Measurements from ENCODE around the gene OSBPL3.
A peak's percentile ranks its signal among the peaks of the same experiment; 100 is the strongest.

The OSBPL3 gene

DNA sequence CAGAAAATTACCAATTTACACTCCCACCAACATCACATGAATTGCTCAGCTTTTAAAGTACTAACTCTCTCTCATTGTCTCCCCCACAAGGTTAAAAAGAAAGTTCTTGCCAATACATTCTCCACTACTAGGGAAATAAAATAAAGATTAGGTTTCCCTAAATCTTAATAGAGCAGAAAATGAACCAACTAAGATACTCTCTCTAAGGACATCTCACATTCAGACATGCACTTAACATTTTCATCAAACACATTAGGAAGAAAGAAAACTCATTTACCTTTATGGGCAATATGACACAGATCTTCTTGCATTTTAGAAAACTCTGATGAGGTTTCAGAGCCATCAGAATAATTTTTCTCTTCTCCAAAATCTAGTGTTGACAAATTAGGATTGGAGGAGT, 118.6 kb downstream of the OSBPL3 start:
- DNase-seq (ENCODE audit: low read depth), result no peak

DNA sequence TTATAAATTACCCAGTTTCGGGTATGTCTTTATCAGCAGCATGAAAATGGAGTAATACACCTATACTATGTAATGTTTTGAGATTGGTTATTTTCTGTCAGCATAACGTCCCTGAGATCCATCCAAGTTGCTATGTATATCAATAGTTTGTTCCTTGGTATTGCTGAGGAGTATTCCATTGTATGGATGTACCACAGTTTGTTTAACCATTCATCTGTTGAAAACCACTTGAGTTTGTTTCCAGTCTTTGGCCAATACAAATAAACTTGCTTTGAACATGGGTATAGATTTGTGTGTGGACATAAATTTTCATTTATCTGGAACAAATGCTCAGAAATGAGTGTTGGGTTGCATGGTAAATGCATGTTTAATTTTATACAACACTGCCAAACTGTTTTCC, 119.4 kb downstream of the OSBPL3 start:
- no peak for DNase-seq (ENCODE audit: low read depth)

DNA sequence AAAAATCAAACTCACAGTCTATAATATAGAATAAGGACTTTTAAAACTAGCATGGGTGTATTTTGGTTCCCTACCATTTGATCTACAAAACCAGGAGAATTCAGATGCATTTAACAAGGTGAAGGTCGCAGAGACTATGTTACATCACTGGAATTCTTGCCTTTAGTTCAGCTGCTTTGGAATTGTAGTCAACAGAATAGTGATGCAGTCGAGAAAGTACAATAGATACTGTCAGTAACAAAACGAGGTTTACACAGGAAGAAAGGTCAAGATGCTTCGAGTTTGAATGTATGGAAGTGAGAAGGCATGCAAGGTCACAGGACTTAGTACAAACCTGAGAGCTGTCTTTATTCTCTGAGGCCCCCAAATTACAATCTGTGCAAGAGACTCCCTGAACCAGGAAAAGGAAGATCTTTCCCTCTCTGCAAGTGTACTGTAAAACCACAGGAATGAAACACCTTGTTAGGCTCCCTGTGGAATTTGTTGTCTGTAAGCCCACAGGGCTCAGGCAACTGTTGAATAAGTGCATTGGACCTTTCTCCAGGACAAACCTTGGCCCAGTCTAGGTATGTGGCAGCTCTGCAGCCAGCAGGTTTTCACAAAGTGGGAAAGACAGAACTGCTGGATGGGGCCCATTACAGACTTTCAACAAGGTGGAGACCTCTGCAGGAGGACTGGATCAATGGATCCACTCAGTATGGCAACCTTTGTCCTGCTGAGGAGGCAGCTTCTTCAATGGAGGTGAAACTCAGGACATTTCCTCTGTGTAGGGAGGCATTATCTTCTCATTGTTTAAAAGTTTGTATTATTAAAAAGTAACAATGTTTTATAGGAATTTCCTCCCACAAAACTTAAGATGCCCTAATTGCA, 121.6 kb downstream of the OSBPL3 start:
- DNase-seq (ENCODE audit: low read depth), result no peak

DNA sequence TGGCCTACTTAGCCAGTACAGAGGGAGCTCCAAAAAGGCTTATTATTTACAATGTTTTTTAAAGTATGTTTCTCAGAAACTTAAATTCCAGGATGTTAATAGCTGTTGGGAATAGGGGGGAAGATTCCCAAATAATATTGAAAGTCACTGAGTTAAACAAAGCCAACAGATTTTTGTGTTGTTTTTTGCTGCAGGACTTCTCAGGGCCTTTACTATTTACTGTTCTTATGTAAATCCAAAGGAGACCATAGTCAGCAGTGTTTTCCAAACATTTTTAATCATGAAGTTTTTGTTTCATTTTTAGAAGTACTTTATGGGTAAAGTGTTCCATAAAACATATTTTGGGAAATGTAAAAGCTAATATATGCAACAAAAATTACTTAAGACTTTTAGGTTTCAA, 122.4 kb downstream of the OSBPL3 start:
- no peak for DNase-seq (ENCODE audit: low read depth)

DNA sequence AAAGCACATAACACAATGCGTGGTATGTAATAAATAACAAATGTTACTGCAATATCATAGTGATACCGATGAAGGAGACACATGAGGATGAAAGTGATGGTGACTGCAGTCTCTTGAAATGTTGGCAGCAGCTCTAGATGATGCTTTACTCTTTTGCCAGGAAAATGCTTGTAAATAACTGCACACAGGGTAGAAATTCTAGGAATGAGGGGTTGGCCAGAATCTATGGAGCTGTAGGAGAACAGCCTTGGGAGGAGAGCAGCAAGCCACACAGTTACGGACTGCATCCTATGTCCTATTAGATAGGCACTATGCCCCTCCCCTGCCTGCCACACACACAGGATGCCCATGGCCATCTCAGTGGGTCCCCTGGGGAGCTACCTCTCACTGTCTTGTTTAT, 125.1 kb downstream of the OSBPL3 start:
- peak; percentile 75 for DNase-seq (ENCODE audit: low read depth)

DNA sequence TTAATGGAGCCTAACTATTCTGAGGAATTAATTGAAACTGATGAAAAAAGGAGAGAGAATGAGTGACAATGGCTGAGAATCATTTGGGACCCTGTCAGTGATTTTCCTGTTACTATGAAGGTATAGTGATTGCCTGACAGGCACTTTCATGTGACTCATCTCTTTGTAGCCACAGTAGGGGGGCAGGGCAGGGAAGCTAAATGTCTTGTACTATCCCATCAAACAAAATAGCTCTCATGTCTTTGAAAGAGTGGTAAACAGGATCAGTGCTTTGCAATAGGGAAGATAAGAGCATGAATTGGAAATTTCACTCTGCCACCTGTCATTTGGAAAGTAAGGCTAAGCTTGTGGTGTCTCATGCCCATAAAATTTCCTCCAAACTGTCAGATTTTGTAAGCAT, 128.2 kb downstream of the OSBPL3 start:
- no peak for DNase-seq (ENCODE audit: low read depth)

DNA sequence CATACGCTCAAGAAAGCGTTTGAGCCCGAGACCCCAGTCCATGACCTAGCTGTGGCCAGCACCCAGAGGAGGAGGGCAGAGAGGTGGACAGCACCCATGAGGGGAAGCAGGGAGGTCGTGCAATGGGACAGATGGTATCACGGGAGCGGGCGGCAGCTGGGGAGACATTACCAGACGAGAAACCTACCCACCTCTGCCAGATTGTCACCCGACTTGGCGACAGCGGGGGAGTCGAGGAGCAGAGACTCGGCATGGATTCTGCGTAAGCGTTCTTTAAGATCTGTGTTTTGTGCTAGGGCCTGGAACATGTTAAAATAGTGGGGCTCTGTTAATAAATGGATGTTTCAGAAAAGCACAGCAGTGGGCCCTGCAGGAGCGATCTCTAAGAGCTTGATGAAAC, 131.1 kb downstream of the OSBPL3 start:
- DNase-seq (ENCODE audit: low read depth), result no peak

DNA sequence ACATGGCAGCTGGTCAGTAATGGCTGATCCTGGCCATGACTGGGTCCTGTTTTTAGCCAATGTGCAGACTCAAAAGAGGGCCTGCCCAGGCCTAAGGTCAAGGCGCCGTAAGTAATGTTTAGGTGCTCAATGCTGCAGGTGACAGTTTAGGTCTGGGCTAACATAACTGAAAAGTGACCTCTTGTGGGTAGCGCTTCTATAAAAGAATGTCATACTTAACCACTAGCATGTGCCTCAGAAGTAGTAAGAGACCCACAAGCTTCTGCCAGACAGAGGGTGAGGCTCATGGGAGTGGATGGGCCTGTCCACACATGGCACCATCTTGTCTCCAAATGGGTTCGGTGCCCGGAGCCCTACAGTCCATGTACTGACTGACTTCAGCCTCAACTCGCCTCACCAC, 132.2 kb downstream of the OSBPL3 start:
- DNase-seq (ENCODE audit: low read depth), result no peak

DNA sequence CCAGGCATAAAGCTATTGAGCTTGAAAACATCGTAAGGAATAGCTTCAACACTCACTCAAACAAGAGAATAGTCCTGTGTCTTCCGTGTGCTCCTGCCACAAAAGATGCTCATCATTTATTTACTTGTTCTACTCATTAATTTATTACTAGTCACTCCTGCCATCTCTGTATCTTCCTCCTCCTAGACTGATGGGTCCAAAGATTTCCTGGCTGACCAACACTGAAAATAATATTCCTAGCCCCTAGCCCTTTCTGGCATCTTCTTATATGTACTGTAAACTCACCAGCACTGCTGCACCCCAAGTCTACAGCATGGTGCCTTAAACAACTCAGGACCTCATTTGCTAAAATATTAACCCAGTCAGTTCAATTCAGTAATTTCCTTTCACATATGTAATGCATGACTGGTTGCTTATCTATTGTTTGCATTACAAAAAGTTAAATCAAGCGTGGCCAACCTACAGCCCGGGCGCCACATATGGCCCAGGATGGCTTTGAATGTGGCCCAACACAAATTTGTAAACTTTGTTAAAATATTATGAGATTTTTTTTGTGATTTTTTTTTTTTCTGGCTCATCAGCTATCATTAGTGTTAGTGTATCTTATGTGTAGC, 136.1 kb downstream of the OSBPL3 start:
- DNase-seq (ENCODE audit: low read depth), result no peak

DNA sequence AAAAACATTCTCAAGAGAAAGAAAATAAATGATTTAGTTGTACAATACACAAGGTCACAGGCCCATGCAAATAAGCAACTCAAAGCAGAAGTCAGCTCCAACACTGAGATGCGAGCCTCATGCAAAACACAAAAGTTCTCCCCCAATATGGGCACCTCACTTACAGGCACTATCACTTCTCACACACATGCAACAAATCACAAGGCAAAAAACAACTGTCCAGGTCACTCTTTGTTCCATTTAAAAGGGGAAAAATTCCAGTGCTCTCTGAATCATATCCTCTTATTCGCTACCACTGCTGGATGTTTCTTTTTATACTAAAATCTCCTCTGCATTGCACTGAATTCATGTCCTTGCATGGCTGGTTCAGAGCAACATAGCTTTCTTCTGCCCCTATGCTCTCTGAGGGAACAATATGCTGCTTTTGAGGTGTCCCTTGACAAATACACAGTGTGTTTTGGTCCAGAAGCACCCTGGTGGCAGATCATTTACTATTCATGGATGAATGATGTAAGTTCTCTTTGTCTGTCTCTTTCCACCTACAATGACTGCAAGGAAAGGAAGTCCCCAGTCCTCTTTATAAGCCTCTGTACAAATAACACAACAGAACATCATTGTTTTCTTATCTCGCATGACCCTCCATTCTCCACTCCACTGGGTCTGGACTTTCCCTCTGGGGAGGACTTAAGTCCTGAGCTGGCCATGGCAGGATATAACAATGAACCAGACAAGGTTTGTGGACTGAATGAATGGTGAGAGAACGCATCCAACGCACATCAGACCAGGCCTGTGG, 137.3 kb downstream of the OSBPL3 start:
- no peak for DNase-seq (ENCODE audit: low read depth)

DNA sequence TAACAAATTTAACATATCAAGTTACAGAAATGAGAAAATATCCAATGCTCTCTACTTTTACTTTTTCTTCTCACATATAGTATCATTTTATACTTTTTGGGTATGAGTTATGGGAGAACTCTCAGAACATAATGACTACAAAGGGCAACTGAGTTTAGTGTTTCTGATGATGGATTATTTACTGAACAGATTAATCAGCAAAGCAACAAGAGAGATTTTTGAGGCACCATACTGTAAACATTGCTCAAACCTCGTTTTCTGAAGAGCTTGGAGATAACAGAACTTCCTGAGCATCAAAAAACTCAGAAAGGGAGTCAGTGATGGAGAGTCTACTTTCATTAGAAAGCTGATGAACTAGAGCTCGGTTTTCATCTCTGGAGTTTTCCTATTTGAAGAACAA, 137.9 kb downstream of the OSBPL3 start:
- DNase-seq (ENCODE audit: low read depth), result no peak

DNA sequence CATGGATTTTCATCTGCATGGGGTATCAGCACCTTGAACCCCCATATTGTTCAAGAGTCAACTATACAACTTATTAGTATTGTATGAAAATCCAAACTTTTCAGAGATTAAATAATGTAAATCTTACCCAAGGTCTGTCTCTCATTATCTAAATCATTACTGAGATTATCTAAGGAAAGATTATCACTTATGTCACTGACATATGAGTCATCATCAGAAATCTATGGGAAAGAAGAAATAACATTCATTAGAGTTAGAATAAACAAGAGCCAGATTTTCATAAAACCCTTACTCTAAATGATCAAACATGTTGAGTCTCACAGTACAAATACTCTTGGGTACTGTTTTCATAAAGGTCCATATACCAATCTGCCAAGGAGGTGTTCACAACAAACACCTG, 139.4 kb downstream of the OSBPL3 start:
- no peak for DNase-seq (ENCODE audit: low read depth)

DNA sequence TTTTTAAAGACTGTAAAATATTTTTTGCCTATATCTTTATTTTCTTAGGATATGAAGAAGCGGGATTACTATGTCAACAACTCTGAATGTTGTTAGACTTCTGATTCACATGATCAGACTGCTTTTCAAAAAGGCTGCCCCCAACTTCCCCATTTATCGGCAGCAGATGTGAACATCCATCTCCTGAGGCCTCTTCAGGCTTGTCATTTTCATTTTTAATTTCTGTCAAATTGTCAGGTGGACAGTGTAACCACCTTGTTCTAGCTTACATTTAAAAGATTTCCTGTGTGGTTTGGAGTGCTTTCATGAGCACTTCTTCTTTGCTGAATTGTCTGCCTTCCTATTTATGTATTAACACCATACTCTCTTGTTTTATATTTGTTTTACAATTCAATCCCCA, 143.9 kb downstream of the OSBPL3 start:
- no peak for DNase-seq (ENCODE audit: low read depth)

DNA sequence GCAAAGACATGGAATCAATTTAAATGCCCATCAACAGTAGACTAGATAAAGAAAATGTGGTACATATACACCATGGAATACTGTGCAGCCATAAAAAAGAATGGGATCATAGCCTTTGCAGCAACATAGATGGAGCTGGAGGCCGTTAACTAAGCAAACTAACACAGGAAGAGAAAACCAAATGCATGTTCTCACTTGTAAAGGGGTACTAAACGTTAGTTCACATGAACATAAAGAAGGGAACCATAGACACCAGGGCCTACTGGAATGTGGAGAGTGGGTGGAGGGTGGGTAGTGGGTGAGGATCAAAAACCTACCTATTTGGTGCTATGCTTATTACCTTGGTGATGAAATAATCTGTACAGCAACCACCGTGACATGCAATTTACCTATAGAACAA, 144.3 kb downstream of the OSBPL3 start:
- DNase-seq (ENCODE audit: low read depth), result no peak

DNA sequence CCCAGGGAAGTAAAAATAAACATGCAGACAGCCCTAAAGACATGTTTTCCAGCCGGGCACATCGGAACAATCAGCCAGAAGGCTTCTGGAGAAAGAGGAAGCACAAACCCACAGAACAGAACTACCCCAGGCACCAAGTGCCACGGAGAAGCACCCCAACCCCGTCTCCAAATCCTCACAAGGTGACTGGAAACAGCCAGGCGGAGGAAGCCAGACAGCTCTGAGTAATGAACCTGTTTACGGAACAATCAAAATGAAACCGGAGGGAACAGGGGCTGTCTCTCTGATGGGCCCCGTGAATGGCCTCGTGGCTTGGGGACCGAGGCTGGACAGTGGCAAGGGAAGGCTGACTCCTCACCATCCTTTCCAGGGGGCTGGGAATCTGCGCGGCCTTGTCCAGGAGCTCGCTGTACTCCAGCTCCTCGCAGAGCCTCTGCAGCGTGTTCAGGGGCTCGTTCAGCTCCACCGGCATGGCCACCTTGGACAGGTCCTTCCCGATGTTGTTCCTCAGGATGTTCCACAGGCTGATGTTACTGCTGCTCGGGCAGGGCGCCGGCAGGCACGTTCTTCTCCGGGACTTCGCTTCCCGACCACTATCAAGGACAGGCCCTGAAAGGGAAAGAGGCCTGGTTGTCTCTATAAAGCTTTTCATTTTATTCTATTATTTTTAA, 145.7 kb downstream of the OSBPL3 start:
- DNase-seq (ENCODE audit: low read depth), result no peak

DNA sequence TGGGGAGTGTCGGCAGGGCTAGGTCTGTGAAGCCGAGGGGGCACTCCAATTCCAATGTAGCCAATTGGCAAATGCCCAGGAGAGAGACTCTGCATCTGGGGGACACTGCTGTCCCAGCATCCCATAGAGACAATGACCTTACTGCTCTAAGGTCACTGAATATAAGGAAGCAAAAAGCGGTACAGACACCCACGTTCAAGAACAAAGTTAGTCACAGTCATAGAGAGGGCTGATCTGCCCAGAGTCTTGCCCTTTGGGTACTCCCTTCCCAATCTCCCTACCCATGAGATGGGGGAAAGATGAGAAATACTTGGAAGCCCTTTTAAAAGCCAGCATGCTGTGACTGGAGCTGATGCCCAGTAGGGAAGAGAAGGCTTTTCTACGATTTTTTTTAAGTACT, 146.4 kb downstream of the OSBPL3 start:
- DNase-seq (ENCODE audit: low read depth), result no peak

DNA sequence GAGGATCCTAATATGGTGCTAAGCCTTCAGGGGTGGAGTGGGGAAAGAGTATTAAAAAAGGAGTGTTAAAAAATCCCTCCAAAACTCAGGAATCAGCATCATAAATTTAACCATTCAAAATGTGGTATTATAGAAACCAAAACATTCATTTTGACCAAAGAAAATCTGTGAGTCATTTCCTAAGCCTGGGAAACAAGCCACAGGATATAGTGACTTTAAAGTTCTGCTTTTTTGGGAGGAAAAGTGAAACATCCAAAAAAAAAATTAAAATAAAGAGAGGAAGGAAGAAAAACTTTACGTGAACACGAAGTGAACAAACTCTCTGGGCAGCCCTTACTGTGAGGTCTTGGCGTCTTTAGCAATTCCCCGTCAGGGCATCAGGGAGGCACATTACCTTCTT, 148.7 kb downstream of the OSBPL3 start:
- peak; percentile 55 for DNase-seq (ENCODE audit: low read depth)

DNA sequence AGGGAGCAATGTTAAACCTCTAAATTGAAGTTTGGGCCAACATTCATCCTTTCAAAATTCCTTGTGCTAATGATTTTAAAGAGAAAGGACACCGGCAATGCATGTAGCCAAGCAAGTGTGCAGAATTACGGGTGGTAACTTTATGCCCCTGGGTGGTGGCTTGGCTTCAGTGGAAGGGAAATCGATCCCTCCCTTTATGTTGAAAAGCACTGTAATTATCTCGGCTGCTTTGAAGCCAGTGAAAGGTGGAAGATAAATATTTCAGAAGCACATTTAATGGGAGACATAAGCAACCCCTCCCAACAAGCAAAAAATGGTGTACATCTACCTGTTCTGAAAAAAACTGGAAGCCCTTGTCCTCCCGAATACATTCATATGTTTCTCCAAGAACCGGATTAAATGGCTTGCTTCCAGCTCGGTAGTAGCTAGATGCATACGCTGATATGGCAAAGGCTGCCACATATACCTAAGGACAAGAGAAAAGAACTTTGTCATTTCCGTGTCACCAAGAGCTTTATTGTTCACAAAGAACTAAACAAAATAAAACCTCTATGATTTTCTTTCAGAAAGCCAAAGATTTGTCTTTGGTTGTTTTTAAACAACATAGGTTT, 149.4 kb downstream of the OSBPL3 start:
- DNase-seq (ENCODE audit: low read depth), result no peak

DNA sequence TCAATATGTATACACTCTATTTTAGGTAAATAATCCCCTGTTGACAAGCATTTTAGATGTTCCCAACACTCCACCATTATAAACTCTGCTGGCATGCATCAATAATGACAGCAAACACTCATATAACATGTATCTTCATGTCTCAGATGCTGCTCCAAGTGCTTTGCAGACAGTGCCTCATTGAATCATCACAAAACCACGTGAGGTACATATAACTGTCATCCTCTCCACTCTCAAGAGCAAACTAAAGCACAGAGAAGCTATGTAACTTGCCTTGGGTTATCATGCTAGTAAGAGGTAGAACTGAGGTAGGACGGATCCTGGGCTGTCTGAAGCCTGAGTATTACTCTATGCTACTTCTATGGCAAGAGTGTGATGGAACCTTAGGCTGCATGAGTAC, 150.2 kb downstream of the OSBPL3 start:
- no peak for DNase-seq (ENCODE audit: low read depth)

DNA sequence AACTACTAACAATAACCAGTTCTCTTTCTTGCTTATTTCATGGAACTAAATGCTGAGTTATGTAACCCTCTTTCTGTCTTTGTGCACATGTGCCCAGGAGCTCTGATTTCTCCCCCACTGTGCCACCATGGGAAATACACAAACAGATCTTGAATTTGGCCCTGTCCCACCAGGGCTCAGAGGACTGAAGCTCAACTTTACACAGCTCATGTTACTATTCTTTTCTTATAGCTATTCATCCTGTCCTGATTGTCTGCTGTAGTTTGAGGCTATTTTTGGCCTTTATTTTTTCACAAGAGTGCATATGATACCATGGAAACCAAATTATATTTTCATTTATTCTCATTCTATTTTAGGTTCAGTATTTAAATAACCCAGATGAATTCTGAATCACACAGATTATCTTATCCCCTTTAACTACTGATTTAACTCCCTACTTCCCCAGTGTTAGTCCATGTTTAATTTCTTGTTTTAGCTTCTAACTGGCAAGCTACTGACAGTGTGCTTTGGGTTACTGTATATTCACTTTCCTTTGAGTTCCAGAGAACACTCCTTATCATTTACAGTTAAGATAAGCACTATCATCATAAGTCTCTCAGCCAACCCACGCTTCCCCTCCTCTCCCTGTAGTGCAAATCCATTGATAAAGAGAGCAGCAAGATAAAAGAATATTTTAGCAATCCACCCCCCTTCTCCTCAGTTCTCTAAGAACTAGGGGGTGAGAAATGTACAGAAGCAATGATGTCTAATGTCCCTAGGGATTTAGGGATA, 150.9 kb downstream of the OSBPL3 start:
- no peak for DNase-seq (ENCODE audit: low read depth)

DNA sequence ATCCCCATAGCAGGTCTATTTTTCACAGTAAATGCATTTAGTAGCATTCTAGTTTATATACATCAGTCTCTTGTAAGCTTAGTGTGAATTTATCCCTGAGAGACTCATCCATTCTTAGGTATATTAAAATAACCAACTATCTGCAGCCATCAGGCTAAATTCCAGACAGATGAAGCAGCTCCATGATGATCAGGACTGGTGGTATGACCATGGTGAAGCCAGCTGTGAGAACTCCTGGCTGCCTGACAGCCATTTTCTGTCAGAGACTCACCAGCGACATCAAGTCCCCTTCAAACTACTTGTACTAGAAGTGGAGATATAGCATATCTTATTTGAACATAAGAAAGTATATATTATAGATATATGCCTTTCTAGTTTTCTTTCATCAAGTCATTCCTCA, 152.4 kb downstream of the OSBPL3 start:
- peak; percentile 32 for DNase-seq (ENCODE audit: low read depth)
